Measurements from ENCODE around the gene KIF26B. TPM values are rescaled to one million over a fixed set of nuclear protein-coding genes. Genes with fewer than 3 reads are reported as not detected.

Gene KIF26B
- total RNA-seq, 1 experiment from 2014 or later = 1.2 TPM

DNA sequence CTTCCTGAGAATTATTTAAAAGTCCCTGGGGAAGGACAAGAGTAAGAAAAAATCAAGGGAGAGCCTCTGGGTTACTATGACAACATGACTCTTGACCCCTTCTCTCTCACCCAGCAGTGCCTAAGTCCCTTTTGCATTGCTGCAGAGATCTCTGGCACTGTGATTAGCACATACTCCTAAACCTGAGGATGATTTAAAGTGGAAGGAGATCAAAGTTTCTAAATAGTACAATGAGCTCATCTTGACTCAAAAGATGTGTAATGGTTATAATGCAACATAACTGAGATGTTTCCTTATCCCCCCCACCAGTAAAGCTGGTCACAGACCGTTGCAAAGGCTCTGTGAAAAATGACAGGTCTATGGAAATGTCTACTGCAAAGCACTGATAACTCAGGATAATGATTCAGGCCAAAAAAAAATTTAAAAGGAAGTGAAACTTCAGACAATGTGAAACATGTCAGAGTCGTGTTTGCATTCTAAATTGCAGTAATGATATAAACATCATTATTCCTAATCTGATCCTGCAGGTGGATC lies 519.2 kb downstream of the KIF26B start:
- no peak overlapping the region for H3K4me3 Mint-ChIP-seq
- CTCF ChIA-PET = no interaction called here
- H3K36me3 Mint-ChIP-seq = no peaks in the 10 kb centered on the region
- TF ChIP-seq, protein P1, sequence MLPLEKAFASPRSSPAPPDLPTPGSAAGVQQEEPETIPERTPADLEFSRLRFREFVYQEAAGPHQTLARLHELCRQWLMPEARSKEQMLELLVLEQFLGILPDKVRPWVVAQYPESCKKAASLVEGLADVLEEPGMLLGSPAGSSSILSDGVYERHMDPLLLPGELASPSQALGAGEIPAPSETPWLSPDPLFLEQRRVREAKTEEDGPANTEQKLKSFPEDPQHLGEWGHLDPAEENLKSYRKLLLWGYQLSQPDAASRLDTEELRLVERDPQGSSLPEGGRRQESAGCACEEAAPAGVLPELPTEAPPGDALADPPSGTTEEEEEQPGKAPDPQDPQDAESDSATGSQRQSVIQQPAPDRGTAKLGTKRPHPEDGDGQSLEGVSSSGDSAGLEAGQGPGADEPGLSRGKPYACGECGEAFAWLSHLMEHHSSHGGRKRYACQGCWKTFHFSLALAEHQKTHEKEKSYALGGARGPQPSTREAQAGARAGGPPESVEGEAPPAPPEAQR (CRISPR knock-in tag; IDR thresholded peaks at IDR 0.05) = no peak
- TF ChIP-seq GABPB1 (CRISPR knock-in tag; IDR thresholded peaks at IDR 0.05) (no peak), ETV6 (CRISPR knock-in tag; IDR thresholded peaks at IDR 0.05) (no peak), ZNF416 (CRISPR knock-in tag; IDR thresholded peaks at IDR 0.05) (no peak), JAZF1 (CRISPR knock-in tag; IDR thresholded peaks at IDR 0.05) (no peak), IRF2 (CRISPR knock-in tag; IDR thresholded peaks at IDR 0.05; ENCODE audit: borderline replicate concordance, low read depth) (no peak), SMAD4 (CRISPR knock-in tag; IDR thresholded peaks at IDR 0.05) (no peak), ZNF263 (CRISPR knock-in tag; IDR thresholded peaks at IDR 0.05; ENCODE audit: low read depth) (no peak)
- TF ChIP-seq, protein P2, sequence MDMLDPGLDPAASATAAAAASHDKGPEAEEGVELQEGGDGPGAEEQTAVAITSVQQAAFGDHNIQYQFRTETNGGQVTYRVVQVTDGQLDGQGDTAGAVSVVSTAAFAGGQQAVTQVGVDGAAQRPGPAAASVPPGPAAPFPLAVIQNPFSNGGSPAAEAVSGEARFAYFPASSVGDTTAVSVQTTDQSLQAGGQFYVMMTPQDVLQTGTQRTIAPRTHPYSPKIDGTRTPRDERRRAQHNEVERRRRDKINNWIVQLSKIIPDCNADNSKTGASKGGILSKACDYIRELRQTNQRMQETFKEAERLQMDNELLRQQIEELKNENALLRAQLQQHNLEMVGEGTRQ (CRISPR knock-in tag; IDR thresholded peaks at IDR 0.05) = no peak
- H3K27me3 Mint-ChIP-seq (ENCODE audit: low read depth) = no peaks in the 10 kb centered on the region; the same call in 1 of the 2 replicates
- no peak for DNase-seq (ENCODE audit: low spot score)
- H3K27ac Mint-ChIP-seq = no peak overlapping the region
- no peaks in the 10 kb centered on the region for H3K4me1 Mint-ChIP-seq
- H3K9me3 Mint-ChIP-seq = 0 out of 2 replicates have a peak, but pooled peaks cover 4% of the 10 kb centered on the region
- ATAC-seq = no peak
- POLR2A ChIA-PET = no interaction called here

GRCh38 chr1:245677461-245678240 lies 522.9 kb downstream of the KIF26B start:
- Mint-ChIP-seq H3K27ac (no peak overlapping the region), H3K4me1 (no peaks in the 10 kb centered on the region), H3K4me3 (no peak overlapping the region), H3K27me3 (ENCODE audit: low read depth) (no peaks in the 10 kb centered on the region), H3K9me3 (no peaks in the 10 kb centered on the region), H3K36me3 (no peaks in the 10 kb centered on the region)
- ATAC-seq (no peak), DNase-seq (ENCODE audit: low spot score) (no peak)
- POLR2A ChIA-PET = no interaction called here
- TF ChIP-seq ZNF263 (CRISPR knock-in tag; IDR thresholded peaks at IDR 0.05; ENCODE audit: low read depth) (no peak), PRRX2 (CRISPR knock-in tag; IDR thresholded peaks at IDR 0.05) (no peak)
- CTCF ChIA-PET = no interaction called here

- ATAC-seq (no peak), DNase-seq (ENCODE audit: low spot score) (no peak)
- Mint-ChIP-seq H3K9me3 (no peaks in the 10 kb centered on the region), H3K27ac (no peak overlapping the region), H3K4me3 (no peak overlapping the region), H3K27me3 (ENCODE audit: low read depth) (no peaks in the 10 kb centered on the region), H3K4me1 (no peaks in the 10 kb centered on the region), H3K36me3 (no peaks in the 10 kb centered on the region)
- POLR2A ChIA-PET = no interaction called here
- no peak for TF ChIP-seq SP1 (CRISPR knock-in tag; conservative IDR thresholded peaks at IDR 0.05)
- TF ChIP-seq ZNF121 (CRISPR knock-in tag; IDR thresholded peaks at IDR 0.05) = no peak
- TF ChIP-seq, protein P3, sequence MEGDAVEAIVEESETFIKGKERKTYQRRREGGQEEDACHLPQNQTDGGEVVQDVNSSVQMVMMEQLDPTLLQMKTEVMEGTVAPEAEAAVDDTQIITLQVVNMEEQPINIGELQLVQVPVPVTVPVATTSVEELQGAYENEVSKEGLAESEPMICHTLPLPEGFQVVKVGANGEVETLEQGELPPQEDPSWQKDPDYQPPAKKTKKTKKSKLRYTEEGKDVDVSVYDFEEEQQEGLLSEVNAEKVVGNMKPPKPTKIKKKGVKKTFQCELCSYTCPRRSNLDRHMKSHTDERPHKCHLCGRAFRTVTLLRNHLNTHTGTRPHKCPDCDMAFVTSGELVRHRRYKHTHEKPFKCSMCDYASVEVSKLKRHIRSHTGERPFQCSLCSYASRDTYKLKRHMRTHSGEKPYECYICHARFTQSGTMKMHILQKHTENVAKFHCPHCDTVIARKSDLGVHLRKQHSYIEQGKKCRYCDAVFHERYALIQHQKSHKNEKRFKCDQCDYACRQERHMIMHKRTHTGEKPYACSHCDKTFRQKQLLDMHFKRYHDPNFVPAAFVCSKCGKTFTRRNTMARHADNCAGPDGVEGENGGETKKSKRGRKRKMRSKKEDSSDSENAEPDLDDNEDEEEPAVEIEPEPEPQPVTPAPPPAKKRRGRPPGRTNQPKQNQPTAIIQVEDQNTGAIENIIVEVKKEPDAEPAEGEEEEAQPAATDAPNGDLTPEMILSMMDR (IDR thresholded peaks at IDR 0.05) = no peak
- TF ChIP-seq AR (CRISPR knock-in tag; IDR thresholded peaks at IDR 0.05) = no peak
- CTCF ChIA-PET = no interaction called here
Measured at GRCh38 chr1:245678860-245679411, 524.2 kb downstream of the KIF26B start.
